HG02588 (cell line): ENCODE data around the gene FUBP1.
A peak's percentile ranks its signal among the peaks of the same experiment; 100 is the strongest.
"Not testable (repeated sequence)": the region's sequence is repeated elsewhere in the genome, so short reads cannot be mapped to it uniquely, and the experiment has no call there.

Source experiments
- ATAC-seq: cut with Tn5 transposase; IDR thresholded peaks from one replicate; pipeline ENCODE4 v1.9.1; 2021; ENCODE audit warnings: mild to moderate bottlenecking, moderate library complexity; ENCODE audit not compliant: unreplicated experiment

FUBP1 gene, protein sequence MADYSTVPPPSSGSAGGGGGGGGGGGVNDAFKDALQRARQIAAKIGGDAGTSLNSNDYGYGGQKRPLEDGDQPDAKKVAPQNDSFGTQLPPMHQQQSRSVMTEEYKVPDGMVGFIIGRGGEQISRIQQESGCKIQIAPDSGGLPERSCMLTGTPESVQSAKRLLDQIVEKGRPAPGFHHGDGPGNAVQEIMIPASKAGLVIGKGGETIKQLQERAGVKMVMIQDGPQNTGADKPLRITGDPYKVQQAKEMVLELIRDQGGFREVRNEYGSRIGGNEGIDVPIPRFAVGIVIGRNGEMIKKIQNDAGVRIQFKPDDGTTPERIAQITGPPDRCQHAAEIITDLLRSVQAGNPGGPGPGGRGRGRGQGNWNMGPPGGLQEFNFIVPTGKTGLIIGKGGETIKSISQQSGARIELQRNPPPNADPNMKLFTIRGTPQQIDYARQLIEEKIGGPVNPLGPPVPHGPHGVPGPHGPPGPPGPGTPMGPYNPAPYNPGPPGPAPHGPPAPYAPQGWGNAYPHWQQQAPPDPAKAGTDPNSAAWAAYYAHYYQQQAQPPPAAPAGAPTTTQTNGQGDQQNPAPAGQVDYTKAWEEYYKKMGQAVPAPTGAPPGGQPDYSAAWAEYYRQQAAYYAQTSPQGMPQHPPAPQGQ

DNA sequence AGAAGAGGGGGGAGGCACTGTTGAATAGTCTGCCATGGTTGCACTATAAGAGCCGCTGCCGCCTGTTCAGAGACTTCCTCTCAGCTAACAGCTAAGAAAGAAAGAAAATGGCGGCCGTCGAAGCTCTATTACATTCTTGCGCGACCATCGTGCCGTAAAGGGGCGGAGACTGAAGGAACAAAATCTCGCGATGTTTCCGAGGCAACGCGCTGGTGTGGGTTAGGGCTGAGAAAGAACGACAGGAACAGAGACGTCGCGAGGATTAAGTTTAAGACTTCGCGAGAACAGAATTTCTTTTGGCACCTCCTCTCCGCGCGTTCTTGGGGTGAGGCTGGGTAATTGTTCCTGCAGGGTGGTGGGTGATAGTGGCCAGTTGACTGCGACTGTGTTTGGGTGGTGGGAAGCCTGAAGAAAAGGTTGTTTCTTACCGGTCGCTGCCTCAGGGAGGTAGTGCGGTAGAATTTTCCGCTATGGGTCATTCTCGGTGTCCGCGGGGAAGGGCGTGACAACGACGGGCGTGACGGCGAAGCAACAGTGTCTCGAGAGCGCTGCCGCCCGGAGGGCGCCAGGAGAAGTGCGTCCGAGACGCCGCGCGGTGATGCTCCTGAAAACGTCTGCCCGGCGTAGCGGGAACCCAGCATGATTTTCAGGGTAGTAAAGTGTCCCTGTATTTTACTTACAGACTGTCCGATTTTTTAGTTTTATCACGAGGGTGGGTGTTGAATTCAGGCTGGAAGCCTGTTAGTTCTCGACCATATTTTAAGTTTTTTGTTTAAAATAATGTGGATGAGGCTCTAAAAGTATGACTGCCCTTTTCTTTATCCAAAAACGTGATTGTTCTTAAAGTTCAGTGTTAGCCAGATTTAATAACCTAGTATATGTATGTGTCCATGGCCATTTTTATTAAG, at the start of gene FUBP1:
FUBP1 (minus strand) TSS at position 104 of the 908 bp plus-strand sequence; CDS start at position 36, 68 bp downstream.
- ATAC-seq: peak; percentile 74

DNA sequence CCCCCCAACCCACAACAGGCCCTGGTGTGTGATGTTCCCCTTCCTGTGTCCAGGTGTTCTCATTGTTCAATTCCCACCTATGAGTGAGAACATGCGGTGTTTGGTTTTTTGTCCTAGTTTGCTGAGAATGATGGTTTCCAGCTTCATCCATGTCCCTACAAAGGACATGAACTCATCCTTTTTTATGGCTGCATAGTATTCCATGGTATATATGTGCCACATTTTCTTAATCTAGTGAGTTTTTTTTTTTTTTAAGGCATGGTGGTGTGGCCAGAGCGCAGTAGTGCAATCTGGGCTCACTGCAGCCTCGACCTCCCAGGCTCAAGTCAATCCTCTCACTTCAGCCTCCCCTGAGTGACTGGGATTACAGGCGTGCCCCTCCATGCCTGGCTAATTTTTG, 42.3 kb upstream of the FUBP1 start:
- not testable (repeated sequence) for ATAC-seq

DNA sequence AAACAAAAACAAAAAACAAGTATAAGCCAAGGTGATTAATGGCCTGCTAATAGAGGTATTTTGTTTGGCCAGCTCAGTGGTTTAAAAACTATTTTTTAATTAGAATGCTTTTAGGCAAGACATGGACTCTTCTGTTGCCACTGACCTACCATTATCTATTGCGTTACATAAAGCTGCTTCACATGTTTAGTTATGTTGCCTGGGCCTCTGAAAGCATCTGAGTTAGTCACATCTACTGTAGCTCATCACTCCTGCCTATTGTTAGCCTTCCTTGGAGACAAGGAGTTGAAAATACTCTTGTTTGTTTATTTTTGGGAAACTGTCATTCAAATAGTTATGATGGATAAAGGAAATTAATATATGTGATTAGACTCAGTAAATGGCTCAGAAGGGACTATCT, 40.2 kb upstream of the FUBP1 start:
- ATAC-seq: no peak

DNA sequence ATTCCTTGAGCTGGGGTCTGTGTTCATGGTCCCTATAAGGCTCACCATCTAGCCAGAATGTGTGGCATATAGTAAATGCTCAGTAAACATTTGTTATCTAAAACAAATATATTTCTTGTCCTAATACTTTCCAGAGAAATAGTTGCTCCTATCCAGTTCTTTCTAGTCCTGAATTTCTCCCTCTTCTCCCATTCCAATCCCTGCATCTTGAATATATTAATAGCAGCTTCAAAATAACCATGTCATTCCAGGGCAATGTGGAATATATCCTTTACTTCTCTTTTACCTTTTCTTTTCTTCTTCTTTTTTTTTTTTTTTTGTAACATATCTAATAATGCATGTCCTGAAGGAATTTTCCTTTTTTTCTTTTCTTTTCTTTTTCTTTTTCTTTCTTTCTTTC, 36.3 kb upstream of the FUBP1 start:
- ATAC-seq: no peak

DNA sequence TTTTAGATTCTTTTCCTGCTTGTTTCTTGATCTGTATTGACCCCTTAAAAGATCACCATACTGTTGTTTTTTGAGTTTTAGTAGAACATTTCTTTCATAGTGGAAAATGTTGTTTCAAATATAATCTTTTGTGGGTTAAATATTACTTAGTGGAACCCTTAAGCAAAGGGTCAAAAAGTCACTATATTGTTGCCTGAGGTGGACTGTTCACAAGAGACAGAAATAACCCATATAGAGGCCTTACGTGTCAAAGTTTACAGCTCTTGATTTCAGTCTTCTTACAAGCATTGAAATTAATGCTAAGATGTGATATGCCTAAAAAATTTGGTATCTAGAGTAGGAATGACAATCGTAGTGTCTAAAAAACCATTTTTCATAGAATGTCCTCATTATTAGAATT, 32.2 kb upstream of the FUBP1 start:
- ATAC-seq: no peak

DNA sequence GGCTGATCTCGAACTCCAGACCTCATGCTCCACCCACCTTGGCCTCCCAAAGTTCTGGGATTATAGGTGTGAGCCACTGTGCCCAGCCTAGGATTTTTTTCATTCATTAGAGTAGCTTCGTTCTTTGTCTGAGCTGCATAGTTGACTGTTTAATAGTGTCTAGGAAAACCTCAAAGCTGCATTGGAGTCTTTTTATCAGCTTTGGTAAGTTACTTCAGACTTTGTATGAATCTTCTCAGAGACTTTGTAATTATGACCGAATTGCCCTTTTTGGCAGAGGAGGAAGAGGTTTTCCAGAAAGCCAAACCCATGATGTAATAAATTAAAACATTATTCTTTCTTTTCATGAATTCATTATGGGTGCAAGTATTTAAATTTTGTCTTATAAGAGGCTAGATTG, 31.0 kb upstream of the FUBP1 start:
- ATAC-seq: no peak

DNA sequence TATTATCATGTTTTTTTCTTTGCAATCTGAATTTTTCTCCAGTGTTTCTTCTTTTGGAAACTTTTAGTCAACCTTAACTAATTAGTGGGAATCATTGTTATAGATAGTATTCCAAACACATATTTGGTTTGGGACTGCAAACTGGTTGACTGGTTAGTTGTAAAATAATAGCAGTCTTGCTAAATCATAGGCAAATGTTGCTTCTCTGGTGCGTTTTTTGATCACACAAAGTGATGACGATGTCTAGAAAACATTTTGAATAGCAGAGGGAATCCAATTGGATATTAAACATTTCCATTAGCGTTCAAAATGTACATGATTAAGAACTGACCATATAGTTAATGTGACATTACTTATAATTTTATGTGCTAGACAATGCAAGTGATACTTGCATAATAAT, 30.4 kb upstream of the FUBP1 start:
- ATAC-seq: no peak

DNA sequence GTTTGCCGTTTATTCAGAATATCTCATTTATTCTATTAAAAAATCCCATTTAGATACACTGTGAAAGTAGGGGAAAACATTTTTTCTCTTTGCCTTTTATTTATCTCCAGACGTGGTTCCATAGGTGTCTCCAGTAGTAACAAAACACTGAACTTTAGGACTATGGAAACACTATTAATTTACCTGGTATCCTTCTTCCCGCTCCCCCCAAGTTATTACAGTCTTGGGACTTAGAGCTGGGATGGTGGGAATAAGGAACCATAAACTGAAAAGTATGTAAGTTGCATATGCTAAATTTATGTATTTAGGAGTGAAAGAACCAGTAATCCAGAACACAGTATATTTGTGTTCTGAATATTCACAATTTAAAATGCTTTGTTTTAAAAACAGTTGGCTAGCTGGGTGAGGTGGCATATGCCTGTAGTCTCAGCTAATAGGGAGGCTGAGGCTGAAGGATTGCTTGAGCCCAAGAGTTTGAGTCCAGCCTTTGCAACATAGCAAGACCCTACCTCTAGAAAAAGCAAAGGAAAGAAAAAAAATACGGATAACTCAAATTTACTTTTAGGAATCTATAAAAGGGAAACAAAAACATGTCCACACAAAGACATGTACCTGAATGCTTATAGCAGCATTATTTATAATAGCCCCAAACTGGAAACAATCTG, 28.9 kb upstream of the FUBP1 start:
- ATAC-seq: no peak

DNA sequence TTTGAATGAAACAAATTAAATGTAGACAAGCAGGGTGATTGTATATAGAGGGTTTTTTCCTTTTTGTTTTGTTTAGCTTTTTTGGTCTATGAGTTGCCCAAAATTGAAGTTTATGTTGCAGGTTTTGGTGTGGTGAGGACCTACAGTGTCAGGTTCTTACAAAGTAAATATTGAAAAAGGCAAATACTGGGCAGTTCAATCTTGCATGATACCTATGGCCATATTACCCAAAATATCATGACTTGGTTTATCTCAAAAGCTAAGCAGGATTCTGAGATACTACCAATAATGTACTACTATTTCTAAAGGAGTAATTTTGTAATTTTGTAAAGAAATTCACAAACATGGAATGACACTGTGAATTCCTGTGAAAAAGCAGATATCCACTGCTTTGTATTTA, 27.6 kb upstream of the FUBP1 start:
- no peak for ATAC-seq

DNA sequence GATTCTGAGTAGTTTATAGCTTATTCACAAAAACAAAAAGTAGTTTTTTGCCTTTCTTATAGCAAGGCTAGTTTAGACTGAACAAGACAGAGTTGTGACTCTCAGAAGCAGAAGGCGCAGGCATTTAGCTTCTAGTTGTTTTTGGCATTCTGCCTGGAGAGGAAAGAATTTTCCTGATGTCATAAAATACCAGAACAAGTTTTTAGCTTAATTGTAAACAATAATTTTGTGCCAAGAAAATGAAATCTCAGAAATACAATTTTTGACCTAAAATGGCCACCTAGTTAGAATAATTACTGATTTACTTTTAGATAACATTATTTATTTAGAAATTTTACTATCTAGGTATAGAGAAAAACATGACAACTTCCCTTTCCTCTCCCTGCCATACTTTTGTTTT, 26.9 kb upstream of the FUBP1 start:
- ATAC-seq: no peak

DNA sequence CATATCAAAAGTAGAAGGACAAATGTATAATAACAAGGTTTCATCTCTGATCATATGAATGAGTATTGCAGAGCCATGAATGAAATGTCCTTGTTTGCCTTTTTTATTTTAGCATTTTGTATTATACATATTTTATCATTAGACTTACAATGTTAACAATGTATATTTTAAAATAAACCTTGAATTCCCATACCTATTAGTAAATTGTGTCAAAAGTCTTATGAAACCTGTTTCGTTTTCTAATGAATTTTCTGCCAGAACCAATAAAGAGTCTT, 26.5 kb upstream of the FUBP1 start:
- no peak for ATAC-seq

DNA sequence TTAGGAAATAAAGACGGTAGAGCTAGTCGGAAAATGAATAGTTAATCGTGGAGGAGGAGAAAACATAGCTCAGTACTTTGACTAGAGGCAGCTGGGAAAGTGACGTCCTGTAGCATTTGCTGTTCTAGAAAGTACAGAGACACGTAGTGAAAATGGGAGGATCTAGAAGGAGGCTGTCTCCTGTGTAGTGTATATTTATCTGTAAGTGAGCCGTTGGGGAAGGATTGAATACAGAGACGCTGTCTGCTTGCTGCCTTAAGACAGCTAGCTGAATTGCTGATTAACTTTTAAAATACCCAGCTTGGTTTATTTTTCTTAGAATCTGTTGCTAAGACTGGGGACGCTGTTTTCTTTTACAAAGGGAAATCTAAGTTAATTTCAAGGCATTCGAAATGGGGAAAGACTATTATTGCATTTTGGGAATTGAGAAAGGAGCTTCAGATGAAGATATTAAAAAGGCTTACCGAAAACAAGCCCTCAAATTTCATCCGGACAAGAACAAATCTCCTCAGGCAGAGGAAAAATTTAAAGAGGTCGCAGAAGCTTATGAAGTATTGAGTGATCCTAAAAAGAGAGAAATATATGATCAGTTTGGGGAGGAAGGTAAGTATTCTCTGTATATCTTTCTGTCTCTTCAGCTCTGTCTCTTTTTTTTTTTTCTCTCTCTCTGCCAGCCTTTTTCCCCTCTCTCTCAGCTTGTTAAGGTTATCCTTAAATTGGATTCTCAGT, 26.0 kb upstream of the FUBP1 start, which contains the start of gene DNAJB4:
DNAJB4 (plus strand) TSS at position 221 of the 729 bp plus-strand sequence; CDS start at position 393, 172 bp downstream.
- peak; percentile 99 for ATAC-seq

DNA sequence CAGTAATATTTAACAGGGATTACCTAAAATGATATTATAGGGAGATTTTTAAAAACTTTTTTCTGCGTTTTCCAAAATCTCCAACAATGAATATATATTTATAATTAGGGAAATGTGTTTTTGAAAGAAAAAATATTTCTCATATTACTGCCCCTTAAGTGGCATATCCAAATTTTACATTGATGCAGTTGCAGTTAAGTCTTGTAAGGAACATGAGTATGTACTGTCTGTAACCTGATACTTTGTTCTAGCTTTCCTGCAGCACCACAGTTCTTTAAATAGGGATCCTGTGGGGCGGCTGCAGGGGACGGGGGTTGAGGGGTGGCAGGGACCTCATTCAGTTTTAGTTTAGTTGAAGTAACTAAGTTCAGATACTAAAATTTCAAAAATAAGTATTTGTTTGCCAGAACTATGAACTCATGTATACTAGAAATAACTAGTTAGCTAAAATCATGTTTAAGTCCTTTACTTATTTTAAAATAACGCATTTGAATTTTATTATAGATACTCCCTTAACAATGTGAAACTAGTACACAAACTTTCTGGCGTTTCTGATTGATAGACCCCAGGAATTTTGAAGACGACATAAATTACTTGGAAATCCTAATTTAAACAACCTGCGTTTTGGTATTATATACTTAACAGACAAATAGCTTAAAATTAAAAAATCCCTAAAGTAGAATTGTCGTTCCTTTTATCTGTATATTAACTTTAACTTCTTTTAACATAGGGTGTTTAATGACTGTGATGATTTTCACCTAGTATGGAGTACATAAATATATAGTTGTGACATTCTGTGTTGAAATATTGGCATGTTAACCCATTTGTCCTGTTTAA, 25.2 kb upstream of the FUBP1 start:
- ATAC-seq: peak; percentile 51

DNA sequence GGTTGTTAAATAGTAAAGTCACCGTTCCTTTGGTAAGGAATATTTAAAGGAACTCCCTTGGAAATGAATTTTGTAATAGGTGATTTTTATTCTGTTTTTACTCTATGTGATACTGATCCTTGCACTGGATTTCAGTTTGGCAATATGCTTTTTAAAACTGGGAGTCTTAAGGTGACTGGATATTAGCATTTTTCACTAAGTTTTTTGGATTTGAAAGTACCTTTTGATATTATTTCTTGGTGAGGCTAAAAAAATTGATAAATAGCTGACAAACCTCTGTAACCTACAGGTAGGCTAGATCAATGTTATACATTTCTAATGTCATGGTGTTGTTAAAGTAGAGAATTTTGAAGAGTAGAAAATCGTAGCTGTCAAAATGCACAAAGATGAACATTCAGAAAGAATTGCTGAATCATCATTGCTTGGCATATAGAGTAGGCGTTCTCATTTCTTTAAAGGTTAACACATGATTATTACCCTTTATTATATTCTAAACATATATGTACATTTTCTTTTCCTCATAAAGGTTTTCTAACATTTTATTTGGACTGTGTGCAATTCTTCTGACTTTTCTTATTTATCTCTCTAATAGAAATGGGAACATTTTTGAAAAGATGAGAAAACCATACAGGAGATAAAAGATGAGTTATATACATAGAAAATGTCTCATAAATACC, 24.3 kb upstream of the FUBP1 start:
- no peak for ATAC-seq

DNA sequence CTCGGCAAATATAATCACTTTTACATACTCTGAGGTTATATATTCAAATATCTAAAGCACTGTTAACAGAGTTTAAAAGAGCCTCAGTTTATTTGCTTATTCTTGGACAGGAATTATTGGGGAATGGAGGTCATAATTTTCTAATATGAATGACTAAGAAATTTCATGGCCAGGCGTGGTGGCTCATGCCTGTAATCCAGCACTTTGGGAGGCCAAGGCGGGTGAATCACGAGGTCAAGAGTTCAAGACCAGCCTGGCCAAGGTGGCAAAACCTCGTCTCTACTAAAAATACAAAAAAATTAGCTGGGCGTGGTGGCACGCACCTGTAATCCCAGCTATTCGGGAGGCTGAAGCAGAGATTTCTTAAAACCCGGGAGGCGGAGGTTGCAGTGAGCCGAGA, 21.7 kb upstream of the FUBP1 start:
- not testable (repeated sequence) for ATAC-seq

DNA sequence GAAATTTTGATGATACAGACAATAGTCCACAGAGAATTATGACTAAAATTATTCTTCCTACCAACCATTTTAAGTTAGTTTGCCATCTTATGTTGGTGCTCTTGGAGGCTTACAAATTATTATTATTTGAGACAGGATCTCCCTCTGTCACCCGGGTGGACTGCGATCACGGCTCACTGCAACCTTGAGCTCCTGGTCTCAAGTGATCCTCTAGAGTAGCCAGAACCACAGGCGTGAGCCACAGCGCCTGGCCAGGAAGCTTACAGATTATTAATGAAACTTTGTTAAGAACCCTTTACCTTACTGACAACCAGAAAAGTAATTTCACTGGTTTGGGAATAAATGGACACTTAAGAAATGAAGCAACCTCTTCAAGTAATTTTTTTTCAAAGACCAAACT, 17.9 kb upstream of the FUBP1 start:
- no peak for ATAC-seq

DNA sequence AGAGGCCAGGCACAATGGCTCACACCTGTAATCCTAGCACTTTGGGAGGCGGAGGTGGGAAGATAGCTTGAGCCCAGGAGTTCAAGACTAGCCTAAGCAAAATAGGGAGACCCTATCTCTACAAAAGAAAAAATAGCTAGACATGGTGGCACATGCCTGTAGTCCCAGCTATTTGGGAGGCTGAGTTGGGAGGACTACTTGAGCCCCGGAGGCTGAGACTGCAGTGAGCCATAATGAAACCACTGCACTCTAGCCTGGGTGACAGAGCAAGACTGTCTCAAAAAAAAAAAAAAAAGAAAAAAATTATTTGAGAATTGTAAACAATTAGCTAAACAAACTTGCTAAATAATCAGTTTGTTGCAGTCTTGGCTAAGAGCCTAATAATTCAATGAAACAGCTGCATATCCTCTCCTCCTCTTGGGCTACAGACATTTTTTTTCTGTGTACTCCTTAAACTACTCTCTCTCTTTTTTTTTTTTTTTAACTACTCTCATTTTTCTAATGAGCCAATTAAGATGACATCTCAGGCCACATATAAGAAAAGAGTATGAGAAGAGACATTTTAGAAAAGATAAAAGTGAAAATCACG, 15.3 kb upstream of the FUBP1 start:
- ATAC-seq: no peak

DNA sequence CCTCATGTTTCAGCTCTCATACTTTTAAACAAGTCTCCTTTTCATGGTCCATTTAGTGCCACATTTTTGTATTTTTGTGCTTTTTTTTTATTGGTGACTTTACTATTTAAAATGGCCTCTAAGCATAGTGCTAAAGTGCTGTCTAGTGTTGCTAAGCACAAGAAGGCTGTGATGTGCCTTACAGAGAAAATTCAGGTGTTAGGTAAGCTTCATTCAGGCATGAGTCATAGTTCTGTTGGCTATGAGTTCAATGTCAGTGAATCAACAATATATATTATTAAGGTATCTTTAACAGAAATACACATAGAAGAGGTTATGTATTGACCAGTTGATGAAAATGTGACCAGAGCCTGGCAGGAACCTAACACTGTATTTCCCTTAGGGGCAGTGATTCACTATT, 12.8 kb upstream of the FUBP1 start:
- ATAC-seq: no peak
